ENCODE results near the gene RAD51B.

Gene RAD51B

DNA sequence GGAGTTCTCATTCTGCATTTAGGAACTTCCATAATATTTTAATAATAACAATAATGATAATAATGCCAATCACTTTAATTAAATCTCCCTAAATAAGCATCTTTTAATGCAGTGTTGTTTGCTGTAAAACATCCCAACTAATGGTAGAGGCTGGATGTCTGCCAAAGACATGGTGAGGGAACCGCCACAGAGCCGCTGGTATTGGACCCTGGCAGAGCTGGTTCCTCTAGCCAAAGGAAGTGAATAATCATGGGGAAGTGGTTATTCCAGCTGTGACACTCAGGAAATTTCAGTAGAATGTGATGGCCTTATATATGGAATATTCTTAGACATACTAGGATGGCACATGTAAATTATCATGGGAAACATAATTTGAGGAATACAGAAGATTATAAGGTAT, 490.0 kb downstream of the RAD51B start:
- Histone ChIP-seq H3K36me3 (ENCODE audit: control insufficient read depth in 2 of 2, insufficient read depth in 1 of 2, low read length in 2 of 2) (no peaks in the 10 kb centered on the region), H3K4me1 (ENCODE audit: control insufficient read depth, insufficient read depth, low read length) (peaks cover 19% of the 10 kb centered on the region), H3K27ac (ENCODE audit: extremely low read depth, low read depth, low read length) (no peak overlapping the region), H3K4me3 (ENCODE audit: low read depth, low read length) (no peak overlapping the region), H3K9me3 (ENCODE audit: control insufficient read depth, insufficient read depth, low read depth, low read length) (no peaks in the 10 kb centered on the region)
- ChIA-PET POLR2A (no interaction called here), CTCF (no interaction called here)
- TF ChIP-seq ZNF146 (tag by site-specific recombination; IDR thresholded peaks at IDR 0.05) (no peak), ZNF266 (tag by site-specific recombination; IDR thresholded peaks at IDR 0.05; ENCODE audit: low read depth) (no peak), ZNF214 (tag by site-specific recombination; IDR thresholded peaks at IDR 0.05; ENCODE audit: borderline replicate concordance) (no peak), GLI2 (tag by site-specific recombination; IDR thresholded peaks at IDR 0.05; ENCODE audit: borderline replicate concordance, low read depth) (no peak), ZNF274 (IDR thresholded peaks at IDR 0.05; ENCODE audit: low read length) (no peak), ZNF274 (tag by site-specific recombination; IDR thresholded peaks at IDR 0.05; ENCODE audit: borderline replicate concordance) (no peak), SALL2 (tag by site-specific recombination; IDR thresholded peaks at IDR 0.05; ENCODE audit: borderline replicate concordance) (no peak), ZNF830 (tag by site-specific recombination; IDR thresholded peaks at IDR 0.05; ENCODE audit: low read depth) (no peak)
- TF ChIP-seq, protein P1, sequence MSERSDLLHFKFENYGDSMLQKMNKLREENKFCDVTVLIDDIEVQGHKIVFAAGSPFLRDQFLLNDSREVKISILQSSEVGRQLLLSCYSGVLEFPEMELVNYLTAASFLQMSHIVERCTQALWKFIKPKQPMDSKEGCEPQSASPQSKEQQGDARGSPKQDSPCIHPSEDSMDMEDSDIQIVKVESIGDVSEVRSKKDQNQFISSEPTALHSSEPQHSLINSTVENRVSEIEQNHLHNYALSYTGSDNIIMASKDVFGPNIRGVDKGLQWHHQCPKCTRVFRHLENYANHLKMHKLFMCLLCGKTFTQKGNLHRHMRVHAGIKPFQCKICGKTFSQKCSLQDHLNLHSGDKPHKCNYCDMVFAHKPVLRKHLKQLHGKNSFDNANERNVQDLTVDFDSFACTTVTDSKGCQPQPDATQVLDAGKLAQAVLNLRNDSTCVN (tag by site-specific recombination; optimal IDR thresholded peaks at IDR 0.05): no peak
- TF ChIP-seq, protein P2, sequence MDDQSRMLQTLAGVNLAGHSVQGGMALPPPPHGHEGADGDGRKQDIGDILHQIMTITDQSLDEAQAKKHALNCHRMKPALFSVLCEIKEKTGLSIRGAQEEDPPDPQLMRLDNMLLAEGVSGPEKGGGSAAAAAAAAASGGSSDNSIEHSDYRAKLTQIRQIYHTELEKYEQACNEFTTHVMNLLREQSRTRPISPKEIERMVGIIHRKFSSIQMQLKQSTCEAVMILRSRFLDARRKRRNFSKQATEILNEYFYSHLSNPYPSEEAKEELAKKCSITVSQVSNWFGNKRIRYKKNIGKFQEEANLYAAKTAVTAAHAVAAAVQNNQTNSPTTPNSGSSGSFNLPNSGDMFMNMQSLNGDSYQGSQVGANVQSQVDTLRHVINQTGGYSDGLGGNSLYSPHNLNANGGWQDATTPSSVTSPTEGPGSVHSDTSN (CRISPR knock-in tag; IDR thresholded peaks at IDR 0.05): no peak

DNA sequence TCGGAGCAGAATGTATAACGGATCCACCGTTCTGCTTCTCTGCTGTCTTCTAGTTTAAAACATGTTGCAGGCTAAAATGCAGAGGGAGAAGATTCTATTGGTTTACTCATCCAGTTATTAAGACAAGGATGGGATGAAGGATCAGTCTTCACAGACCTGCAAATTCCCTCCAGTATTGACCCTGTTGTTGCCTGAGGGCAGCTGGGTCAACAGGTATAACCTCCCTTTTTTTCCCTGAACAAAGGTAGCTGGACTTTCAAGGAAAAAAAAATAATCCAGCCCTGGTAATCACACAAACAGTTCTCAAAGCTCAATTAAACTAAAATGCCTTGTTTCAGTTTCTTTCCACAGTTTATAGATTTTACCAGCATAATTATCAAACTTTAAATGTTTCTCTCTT, 492.7 kb downstream of the RAD51B start:
- TF ChIP-seq ZNF112 (tag by site-specific recombination; IDR thresholded peaks at IDR 0.05): no peak
- TF ChIP-seq, protein P3, sequence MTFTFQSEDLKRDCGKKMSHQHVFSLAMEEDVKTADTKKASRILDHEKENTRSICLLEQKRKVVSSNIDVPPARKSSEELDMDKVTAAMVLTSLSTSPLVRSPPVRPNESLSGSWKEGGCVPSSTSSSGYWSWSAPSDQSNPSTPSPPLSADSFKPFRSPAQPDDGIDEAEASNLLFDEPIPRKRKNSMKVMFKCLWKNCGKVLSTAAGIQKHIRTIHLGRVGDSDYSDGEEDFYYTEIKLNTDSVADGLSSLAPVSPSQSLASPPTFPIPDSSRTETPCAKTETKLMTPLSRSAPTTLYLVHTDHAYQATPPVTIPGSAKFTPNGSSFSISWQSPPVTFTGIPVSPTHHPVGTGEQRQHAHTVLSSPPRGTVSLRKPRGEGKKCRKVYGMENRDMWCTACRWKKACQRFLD (tag by site-specific recombination; IDR thresholded peaks at IDR 0.05): no peak
- TF ChIP-seq ZNF184 (tag by site-specific recombination; IDR thresholded peaks at IDR 0.05): no peak
- TF ChIP-seq BCL11A (tag by site-specific recombination; IDR thresholded peaks at IDR 0.05; ENCODE audit: low read depth): no peak
- ChIA-PET POLR2A (interaction anchor here (0.5 kb wide), 1 partner anchor 429 kb away, joined by 5 read pairs; no protein-coding TSS in a partner anchor), CTCF (no interaction called here)
- Histone ChIP-seq H3K4me1 (ENCODE audit: control insufficient read depth, insufficient read depth, low read length) (peaks cover 10% of the 10 kb centered on the region), H3K9me3 (ENCODE audit: control insufficient read depth, insufficient read depth, low read depth, low read length) (no peaks in the 10 kb centered on the region), H3K4me3 (ENCODE audit: low read depth, low read length) (no peak overlapping the region), H3K27ac (ENCODE audit: extremely low read depth, low read depth, low read length) (no peak overlapping the region), H3K36me3 (ENCODE audit: control insufficient read depth in 2 of 2, insufficient read depth in 1 of 2, low read length in 2 of 2) (no peaks in the 10 kb centered on the region)

DNA sequence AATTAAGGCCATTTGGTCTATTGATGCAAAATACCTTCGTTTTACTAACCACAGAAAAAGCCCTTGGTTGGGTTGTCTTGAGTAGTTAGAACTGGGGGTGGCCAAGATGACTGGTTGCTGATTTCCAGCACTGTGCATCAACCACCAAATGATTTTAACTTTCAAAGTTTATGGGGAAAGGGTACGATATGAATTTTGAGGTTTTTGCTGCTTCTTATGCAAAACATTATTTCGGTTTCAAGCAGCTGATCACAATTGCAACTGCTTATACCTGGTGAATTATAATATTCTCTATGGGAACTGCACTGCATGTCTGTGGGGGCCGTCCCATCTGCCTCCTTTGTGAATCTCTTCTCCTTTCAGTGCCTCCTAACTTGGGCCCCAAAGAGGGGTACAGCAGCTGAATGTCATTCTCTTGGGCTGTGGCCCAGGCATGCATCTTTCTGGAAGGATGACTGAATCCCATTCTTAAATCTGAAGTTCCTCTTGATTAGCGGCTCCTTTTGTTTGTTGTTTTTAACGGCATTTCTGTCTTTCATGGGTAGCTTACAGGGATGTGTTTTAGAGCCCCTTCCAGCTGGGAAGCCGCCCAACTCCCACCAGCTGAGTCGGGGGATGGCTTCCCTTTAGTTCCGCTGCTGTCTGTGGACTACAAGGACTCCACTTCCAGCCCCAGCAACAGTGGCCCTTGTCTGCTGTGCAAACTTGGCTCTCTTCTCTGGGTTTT, 493.5 kb downstream of the RAD51B start:
- Histone ChIP-seq H3K36me3 (ENCODE audit: control insufficient read depth in 2 of 2, insufficient read depth in 1 of 2, low read length in 2 of 2) (no peaks in the 10 kb centered on the region), H3K27ac (ENCODE audit: extremely low read depth, low read depth, low read length) (no peak overlapping the region), H3K4me3 (ENCODE audit: low read depth, low read length) (no peak overlapping the region), H3K4me1 (ENCODE audit: control insufficient read depth, insufficient read depth, low read length) (peaks cover 2% of the 10 kb centered on the region), H3K9me3 (ENCODE audit: control insufficient read depth, insufficient read depth, low read depth, low read length) (no peaks in the 10 kb centered on the region)
- CTCF ChIA-PET: no interaction called here
- POLR2A ChIA-PET: no interaction called here
- TF ChIP-seq ZNF791 (tag by site-specific recombination; IDR thresholded peaks at IDR 0.05) (no peak), PRDM1 (tag by site-specific recombination; IDR thresholded peaks at IDR 0.05) (no peak), ZNF239 (tag by site-specific recombination; IDR thresholded peaks at IDR 0.05) (no peak), ZNF335 (tag by site-specific recombination; conservative IDR thresholded peaks at IDR 0.05) (no peak), ZNF324 (tag by site-specific recombination; IDR thresholded peaks at IDR 0.05) (no peak), GLI2 (tag by site-specific recombination; IDR thresholded peaks at IDR 0.05; ENCODE audit: borderline replicate concordance, low read depth) (no peak), ZNF155 (tag by site-specific recombination; IDR thresholded peaks at IDR 0.05) (no peak), KLF8 (tag by site-specific recombination; IDR thresholded peaks at IDR 0.05) (no peak), WT1 (tag by site-specific recombination; IDR thresholded peaks at IDR 0.05) (no peak), ZEB2 (tag by site-specific recombination; IDR thresholded peaks at IDR 0.05) (no peak), ZNF37A (tag by site-specific recombination; IDR thresholded peaks at IDR 0.05) (no peak), YY1 (tag by site-specific recombination; IDR thresholded peaks at IDR 0.05) (no peak), HOXD13 (CRISPR knock-in tag; IDR thresholded peaks at IDR 0.05; ENCODE audit: borderline replicate concordance) (no peak)
- TF ChIP-seq, protein P4, sequence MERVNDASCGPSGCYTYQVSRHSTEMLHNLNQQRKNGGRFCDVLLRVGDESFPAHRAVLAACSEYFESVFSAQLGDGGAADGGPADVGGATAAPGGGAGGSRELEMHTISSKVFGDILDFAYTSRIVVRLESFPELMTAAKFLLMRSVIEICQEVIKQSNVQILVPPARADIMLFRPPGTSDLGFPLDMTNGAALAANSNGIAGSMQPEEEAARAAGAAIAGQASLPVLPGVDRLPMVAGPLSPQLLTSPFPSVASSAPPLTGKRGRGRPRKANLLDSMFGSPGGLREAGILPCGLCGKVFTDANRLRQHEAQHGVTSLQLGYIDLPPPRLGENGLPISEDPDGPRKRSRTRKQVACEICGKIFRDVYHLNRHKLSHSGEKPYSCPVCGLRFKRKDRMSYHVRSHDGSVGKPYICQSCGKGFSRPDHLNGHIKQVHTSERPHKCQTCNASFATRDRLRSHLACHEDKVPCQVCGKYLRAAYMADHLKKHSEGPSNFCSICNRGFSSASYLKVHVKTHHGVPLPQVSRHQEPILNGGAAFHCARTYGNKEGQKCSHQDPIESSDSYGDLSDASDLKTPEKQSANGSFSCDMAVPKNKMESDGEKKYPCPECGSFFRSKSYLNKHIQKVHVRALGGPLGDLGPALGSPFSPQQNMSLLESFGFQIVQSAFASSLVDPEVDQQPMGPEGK (tag by site-specific recombination; IDR thresholded peaks at IDR 0.05): no peak

Measured in HEK293 (cell line).